Gastroesophageal sphincter (tissue), 4 donors: ENCODE measurements around the gene COL6A2. TPM values are rescaled to one million over a fixed set of nuclear protein-coding genes. Genes with fewer than 3 reads are reported as not detected.

Source experiments
- ATAC-seq: fragments of 150-250 bp; one replicate; pipeline ENCODE4 v1.9.1; 2016; ENCODE audit warnings: mild to moderate bottlenecking, moderate library complexity
- H3K27ac ChIP-seq, 4 donors: fragments of 200-600 bp; sonication (generic) in 3 of 4; 1 replicate in 3 of 4; 2 replicates in 1 of 4; pipeline ENCODE4 v1.5.1; 2016 to 2019
- H3K27me3 ChIP-seq: fragments of 200-600 bp; sonication (generic); one replicate; pipeline ENCODE4 v1.5.1; 2019
- H3K36me3 ChIP-seq, 2 donors: fragments of 200-600 bp; sonication (generic); one replicate each; pipeline ENCODE4 v1.5.1; 2019; ENCODE audit warnings: control low read depth in 1 of 2
- H3K4me1 ChIP-seq, 3 donors: fragments of 200-600 bp; sonication (generic); 1 replicate in 2 of 3; 2 replicates in 1 of 3; pipeline ENCODE4 v1.5.1; 2016 to 2019; ENCODE audit warnings: control low read depth in 2 of 3
- H3K4me3 ChIP-seq, 2 donors: fragments of 200-600 bp; sonication (generic); one replicate each; pipeline ENCODE4 v1.5.1; 2019; ENCODE audit warnings: mild to moderate bottlenecking in 1 of 2, moderate library complexity in 1 of 2
- H3K9me3 ChIP-seq, 3 donors: fragments of 200-600 bp; sonication (generic); one replicate each; pipeline ENCODE4 v1.5.1; 2017 to 2019; ENCODE audit warnings: control low read depth in 2 of 3
- EP300 ChIP-seq: sonication (generic); formaldehyde crosslinking; IDR thresholded peaks from one replicate; pipeline ENCODE4 v1.6.1; 2017; ENCODE audit warnings: antibody characterized with exemption, mild to moderate bottlenecking
- POLR2A ChIP-seq, 2 donors: fragments of 450-650 bp; IDR thresholded peaks; one replicate each; pipeline ENCODE4 v1.6.1; 2017; ENCODE audit warnings: antibody characterized with exemption in 2 of 2, mild to moderate bottlenecking in 2 of 2, moderate library complexity in 1 of 2
- POLR2AphosphoS5 ChIP-seq: sonication (generic); formaldehyde crosslinking; IDR thresholded peaks from one replicate; pipeline ENCODE4 v1.6.1; 2017; ENCODE audit warnings: antibody characterized with exemption
- WGBS, 2 donors: methylation state at CpG; one replicate each; pipeline ENCODE4 v1.1.5; 2018; ENCODE audit warnings: low coverage in 1 of 2; 5-methylcytosine and 5-hydroxymethylcytosine counted together
- total RNA-seq, 4 donors: library from RNA; depleted of rRNA; stranded (reverse); fragments of >200 nt; gene quantifications; one replicate each; pipeline ENCODE4 v1.1.0, GENCODE V29; 2016
- TF ChIP-seq, protein P1 (sequence below), 4 experiments: fragments of 200-600 bp in 2 of 4; fragments of 450-650 bp in 2 of 4; sonication (generic) in 1 of 4; IDR thresholded peaks; one replicate each; pipeline ENCODE4 v1.5.1; 2017 to 2019; ENCODE audit warnings: antibody characterized with exemption in 4 of 4, mild to moderate bottlenecking in 2 of 4, moderate library complexity in 2 of 4

Gene COL6A2
- total RNA-seq, 4 donors from 2014 or later = 720 to 1,286 (median 1,215) TPM

DNA sequence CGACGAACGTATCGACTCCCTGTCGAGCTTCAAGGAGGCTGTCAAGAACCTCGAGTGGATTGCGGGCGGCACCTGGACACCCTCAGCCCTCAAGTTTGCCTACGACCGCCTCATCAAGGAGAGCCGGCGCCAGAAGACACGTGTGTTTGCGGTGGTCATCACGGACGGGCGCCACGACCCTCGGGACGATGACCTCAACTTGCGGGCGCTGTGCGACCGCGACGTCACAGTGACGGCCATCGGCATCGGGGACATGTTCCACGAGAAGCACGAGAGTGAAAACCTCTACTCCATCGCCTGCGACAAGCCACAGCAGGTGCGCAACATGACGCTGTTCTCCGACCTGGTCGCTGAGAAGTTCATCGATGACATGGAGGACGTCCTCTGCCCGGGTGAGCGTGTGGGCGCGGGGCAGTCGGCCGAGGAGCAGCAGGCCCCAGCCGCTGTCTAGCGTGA is 28.0 kb downstream of the COL6A2 start:
- Histone ChIP-seq H3K27ac (peak overlapping the region in 2 of 4 donors; percentile 43 to 69), H3K4me1 (peaks cover 0 to 17% (median 0%) of the 10 kb centered on the region in 3 donors), H3K9me3 (no peaks in the 10 kb centered on the region), H3K36me3 (peaks cover 0 to 87% of the 10 kb centered on the region in 2 donors), H3K4me3 (no peak overlapping the region), H3K27me3 (no peaks in the 10 kb centered on the region)
- ATAC-seq = no peak
- no peak for TF ChIP-seq EP300
- TF ChIP-seq, protein P1, sequence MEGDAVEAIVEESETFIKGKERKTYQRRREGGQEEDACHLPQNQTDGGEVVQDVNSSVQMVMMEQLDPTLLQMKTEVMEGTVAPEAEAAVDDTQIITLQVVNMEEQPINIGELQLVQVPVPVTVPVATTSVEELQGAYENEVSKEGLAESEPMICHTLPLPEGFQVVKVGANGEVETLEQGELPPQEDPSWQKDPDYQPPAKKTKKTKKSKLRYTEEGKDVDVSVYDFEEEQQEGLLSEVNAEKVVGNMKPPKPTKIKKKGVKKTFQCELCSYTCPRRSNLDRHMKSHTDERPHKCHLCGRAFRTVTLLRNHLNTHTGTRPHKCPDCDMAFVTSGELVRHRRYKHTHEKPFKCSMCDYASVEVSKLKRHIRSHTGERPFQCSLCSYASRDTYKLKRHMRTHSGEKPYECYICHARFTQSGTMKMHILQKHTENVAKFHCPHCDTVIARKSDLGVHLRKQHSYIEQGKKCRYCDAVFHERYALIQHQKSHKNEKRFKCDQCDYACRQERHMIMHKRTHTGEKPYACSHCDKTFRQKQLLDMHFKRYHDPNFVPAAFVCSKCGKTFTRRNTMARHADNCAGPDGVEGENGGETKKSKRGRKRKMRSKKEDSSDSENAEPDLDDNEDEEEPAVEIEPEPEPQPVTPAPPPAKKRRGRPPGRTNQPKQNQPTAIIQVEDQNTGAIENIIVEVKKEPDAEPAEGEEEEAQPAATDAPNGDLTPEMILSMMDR (IDR thresholded peaks at IDR 0.05) = no peak
- TF ChIP-seq POLR2A (IDR thresholded peaks at IDR 0.05) = no peak
- TF ChIP-seq POLR2AphosphoS5 = no peak
- no CpG with 5 or more reads among the region's 47 CpGs for WGBS, 2 donors

DNA sequence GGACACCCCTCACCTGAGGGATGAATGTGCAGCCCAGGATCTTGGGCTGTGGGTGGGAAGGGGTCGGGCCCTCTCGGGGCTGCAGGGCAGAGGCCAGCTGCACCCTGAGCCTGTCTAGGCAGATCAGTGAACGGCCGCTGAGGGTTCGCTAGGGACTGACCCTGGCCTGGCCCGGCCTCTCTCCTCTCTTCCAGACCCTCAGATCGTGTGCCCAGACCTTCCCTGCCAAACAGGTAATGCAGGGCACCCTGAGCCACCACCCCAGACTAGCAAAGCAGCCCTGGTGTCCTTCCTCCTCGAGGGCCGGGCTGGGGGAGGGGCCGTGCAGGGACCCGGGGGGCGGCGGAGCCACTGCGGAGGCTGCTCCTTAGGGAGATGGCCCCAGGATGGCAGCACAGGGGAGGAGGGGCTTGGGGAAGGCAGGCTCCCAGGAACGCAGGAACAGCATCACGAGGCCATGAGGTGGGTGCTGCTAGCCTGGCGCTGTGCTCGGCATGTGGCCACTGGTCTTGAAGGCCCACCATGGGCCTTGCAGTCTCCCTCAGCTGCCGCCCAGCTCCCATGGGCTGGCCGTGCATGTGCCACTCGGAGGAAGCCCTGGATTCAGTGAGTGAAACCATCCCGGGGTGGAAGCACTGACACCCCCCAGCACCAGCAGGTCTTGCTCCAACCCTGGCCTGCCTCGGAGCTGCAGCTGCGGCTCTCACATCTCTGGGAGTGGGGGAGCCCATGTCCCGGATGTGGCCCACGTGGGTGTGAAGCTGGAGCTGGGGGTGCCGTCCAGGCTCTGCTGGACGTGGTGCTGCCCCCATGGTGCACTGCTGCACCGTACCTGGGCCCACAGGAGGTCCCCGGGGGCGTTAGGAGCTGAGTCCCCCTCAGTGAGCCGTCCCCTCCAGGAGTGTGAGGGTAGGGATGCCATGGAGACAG is 28.7 kb downstream of the COL6A2 start:
- peaks cover 0 to 80% of the 10 kb centered on the region in 2 donors for H3K36me3 ChIP-seq
- no peak for TF ChIP-seq POLR2A (IDR thresholded peaks at IDR 0.05)
- TF ChIP-seq POLR2AphosphoS5 = no peak
- TF ChIP-seq, protein P1 (IDR thresholded peaks at IDR 0.05) = no peak
- TF ChIP-seq EP300 = no peak

DNA sequence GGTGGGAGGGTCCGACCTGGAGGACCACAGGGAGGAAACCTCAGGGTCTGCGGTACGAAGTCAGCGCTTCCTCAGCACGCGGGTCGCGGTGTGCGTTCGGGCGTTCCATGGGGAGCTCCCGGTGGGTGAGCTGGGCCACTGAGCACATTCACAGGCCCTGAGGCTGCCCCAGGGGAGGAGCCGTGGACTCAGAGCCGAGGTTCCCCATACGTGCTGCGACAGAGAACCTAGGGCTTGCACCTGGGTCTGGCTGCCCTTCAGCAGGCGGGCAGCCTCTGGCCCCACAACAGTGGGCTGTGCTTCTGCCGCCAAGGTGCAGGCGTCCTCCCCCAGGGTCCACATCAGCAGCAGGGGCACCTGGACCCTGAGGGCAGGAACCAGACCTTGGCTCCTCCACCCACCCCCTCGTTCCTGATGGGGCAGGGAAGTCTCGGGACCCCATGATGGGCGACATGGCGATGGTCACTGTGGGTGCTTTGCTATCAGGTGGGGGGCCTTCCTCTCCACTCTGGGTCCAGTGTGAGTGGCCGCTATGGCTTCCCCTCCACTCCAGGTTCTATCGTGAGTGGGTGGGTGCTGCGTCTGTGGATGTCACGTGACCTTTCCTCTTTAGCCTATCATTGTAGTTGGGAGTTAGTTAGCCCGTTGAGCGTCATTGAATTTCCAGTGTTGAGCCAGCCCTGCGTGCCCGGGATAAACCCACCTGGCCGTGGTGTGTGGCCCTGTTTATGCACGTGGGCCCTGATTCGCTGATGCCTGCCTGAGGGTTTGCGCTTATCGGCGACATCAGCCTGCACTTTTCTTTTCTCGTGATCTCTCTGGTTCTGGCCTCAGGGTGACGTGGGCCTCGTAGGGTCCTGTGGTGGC is 29.6 kb downstream of the COL6A2 start:
- Histone ChIP-seq H3K9me3 (no peaks in the 10 kb centered on the region), H3K27me3 (no peaks in the 10 kb centered on the region), H3K4me3 (no peak overlapping the region), H3K36me3 (peaks cover 0 to 79% of the 10 kb centered on the region in 2 donors), H3K27ac (peak overlapping the region in 3 of 4 donors; percentile 48 to 69 (median 51)), H3K4me1 (peaks cover 0 to 21% (median 0%) of the 10 kb centered on the region in 3 donors)
- no peak for ATAC-seq
- no peak for TF ChIP-seq EP300
- TF ChIP-seq POLR2A (IDR thresholded peaks at IDR 0.05) = no peak
- TF ChIP-seq, protein P1 (IDR thresholded peaks at IDR 0.05) = no peak
- 70 to 77% methylated on average over 3 to 8 of the region's 40 CpGs for WGBS, 2 donors

More for the DNA sequence above, 28.7 kb downstream of the COL6A2 start:
- no peak for ATAC-seq
- no peak overlapping the region for H3K4me3 ChIP-seq
- peak overlapping the region in 3 of 4 donors; percentile 17 to 69 (median 43) for H3K27ac ChIP-seq
- no peaks in the 10 kb centered on the region for H3K27me3 ChIP-seq
- H3K4me1 ChIP-seq = peaks cover 0 to 21% (median 0%) of the 10 kb centered on the region in 3 donors
- H3K9me3 ChIP-seq = no peaks in the 10 kb centered on the region
- 87% methylated on average over 3 of the region's 32 CpGs; no CpG with 5 or more reads in 1 of the 2 donors for WGBS, 2 donors

DNA sequence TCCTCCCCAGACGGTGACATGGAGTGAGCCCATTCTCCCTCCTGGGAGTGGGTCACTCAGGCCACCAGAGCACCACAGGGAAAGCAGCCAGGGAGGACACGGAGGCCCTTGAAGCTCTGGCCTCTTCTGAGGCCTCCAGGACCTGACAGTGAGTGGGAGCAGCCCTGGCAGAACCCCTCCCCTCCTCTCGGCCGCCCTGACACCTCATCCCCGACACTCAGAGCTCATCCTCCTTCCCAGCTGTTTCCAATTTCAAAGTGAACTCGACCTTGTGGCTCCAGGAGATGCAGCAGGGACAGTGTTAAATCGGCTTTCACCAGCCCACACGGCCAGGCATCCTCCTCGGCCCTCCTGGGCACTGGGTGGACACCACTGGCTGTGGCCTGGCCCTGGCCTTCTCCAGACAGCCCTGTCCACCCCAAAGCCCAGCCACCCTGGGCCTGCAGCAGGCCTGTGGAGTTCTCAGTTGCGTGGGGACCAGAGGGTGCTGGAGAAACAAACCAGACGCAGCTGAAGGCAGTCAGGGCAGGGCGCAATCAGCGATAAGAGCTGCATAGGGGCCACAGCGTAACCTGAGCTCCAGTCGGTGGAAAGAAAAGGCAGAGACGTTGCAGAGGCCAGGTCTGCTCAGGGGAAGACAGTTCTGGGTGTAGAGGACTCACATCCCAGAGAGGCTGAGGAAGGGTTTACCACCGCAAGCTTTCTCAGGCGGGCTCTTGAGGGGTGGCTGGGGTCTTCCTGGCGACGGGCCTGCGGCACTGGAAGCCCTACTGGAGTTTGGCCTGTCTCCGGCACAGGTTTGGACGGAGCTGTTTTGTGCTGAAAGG is 30.4 kb downstream of the COL6A2 start:
- Histone ChIP-seq H3K27ac (peak overlapping the region in 3 of 4 donors; percentile 48 to 69 (median 51)), H3K36me3 (peaks cover 0 to 75% of the 10 kb centered on the region in 2 donors), H3K27me3 (no peaks in the 10 kb centered on the region), H3K9me3 (no peaks in the 10 kb centered on the region), H3K4me3 (no peak overlapping the region), H3K4me1 (peaks cover 0 to 21% (median 0%) of the 10 kb centered on the region in 3 donors)
- WGBS, 2 donors = 44 to 90% methylated on average over 3 to 7 of the region's 23 CpGs
- ATAC-seq = no peak
- no peak for TF ChIP-seq EP300
